Choroid plexus epithelial cell (primary cell): Measurements from ENCODE around the gene TMEM218.

Experiments
- DNase-seq: peaks from one replicate; pipeline ENCODE4 v3.0.0-alpha.2; 2010; ENCODE audit warnings: low read depth
- H3K4me3 ChIP-seq: 2 replicates; pipeline ENCODE4 v1.5.1; 2011; ENCODE audit warnings: low read depth, mild to moderate bottlenecking, control low read depth, low read length, moderate library complexity
- CTCF ChIP-seq: conservative IDR thresholded peaks from 2 replicates; pipeline ENCODE4 v1.5.1; 2011; ENCODE audit warnings: low read depth, mild to moderate bottlenecking, control low read depth, inconsistent platforms, low read length, moderate library complexity

The TMEM218 gene

GRCh38 chr11:125072218-125072960, 39.0 kb downstream of the TMEM218 start:
- no peak overlapping the region for H3K4me3 ChIP-seq
- no peak for TF ChIP-seq CTCF
- DNase-seq = no peak

DNA sequence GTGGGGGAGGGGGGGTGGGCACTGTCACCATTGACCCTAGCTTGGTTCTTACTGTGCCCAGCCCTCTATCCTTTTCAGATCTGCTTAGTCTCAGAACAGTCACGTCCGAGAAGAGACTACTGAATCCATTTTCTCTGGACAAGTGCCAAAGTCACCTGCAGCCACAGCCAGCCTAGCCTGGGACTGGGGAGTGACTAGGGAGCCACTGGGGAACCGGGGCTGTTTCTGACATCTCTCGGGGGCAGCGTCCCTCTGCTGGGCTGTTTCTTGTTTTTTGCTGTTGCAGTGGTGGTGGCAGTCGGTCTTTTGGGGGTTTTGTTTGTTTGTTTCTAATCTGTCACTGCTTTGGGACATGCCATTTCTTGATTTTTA, 39.6 kb downstream of the TMEM218 start:
- DNase-seq = no peak
- H3K4me3 ChIP-seq = no peak overlapping the region
- TF ChIP-seq CTCF = no peak

DNA sequence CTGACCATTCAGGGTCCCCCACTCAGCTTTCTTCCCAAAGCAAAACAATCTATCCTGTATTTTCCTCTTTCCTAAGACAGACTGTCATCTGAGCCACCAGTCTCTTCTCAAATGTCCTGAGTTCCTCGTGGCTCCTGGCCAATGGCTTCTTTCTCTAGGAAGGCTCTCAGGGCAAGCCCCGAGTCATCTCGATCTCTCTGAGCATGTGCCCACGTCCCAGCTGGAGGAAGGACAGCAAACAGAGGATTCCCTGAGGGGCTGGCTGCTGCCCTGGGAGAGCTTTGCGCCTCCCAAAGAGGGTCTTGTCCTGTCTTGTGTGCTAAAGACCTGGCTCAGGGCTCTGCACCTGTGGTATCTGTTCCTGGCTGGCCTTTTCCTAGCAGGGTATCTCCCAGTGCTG, 40.0 kb downstream of the TMEM218 start:
- H3K4me3 ChIP-seq = no peak overlapping the region
- TF ChIP-seq CTCF = no peak
- DNase-seq = no peak

DNA sequence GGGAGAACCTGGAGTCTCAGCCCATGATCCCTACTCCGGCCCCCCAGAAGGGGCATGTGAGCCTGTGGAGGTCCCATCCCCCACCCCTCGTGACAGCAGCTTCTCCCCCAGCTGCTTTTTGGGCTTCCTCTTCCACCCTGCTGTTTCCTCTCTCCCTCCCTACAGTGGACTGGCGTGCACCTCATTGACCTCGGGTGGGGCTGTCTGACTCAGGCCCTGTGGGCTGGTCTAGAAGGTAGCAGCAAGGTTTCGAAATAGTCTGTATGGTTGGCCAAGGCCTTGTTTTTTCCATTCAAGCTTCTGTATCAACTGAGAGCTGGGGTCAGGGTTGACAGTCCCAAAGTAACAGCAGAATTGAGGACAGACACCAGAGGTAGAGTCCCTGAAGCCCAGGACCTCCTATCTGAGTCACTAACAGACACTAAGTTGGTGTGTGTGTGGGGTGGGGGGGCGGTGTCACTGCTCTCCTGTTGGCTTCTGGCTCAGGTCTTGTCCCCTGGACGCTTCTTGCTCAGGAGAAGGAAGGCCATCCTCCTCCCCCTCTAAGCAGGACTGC, 40.6 kb downstream of the TMEM218 start:
- TF ChIP-seq CTCF = no peak
- peak; percentile 80 for DNase-seq
- no peak overlapping the region for H3K4me3 ChIP-seq

DNA sequence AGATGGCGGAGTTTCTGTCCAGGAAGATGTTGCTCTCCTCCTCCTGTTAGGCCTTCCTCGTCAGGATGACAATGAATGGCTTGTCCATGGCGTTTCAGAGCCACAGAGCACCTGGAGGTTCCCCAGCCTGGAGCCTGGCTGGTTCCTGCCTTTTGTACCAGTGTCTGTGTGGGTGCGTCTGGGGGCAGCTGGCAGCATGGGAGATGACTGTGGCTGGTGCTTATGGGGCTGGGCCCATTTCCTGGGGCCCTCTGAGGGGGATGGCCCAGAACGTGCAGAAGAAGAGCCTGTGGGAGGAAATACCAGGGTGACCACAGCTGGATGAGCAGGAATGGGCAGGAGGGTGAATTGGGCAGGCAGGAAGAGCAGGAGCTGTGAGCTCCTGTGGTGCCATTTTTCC, 41.6 kb downstream of the TMEM218 start:
- no peak for DNase-seq
- TF ChIP-seq CTCF = no peak
- H3K4me3 ChIP-seq = no peak overlapping the region

DNA sequence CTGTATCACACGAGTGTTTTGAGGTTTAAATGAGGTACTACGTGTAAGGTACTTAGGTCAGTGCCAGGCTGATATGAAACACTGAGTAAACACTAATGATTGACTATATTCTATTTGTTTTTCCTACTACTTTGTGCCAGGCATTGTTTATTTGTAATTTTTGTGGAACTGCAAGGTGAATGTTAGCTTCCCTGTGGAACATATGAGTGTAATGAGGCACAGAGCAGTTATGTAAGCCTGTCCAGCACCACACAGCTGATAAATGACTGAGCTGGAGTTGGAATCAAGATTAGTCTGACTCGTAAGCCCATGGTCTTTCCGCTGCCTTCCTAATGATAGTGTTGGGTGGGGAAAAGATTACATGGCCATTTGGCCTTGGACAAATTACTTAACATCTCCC, 42.4 kb downstream of the TMEM218 start:
- DNase-seq = no peak
- no peak for TF ChIP-seq CTCF
- H3K4me3 ChIP-seq = no peak overlapping the region

DNA sequence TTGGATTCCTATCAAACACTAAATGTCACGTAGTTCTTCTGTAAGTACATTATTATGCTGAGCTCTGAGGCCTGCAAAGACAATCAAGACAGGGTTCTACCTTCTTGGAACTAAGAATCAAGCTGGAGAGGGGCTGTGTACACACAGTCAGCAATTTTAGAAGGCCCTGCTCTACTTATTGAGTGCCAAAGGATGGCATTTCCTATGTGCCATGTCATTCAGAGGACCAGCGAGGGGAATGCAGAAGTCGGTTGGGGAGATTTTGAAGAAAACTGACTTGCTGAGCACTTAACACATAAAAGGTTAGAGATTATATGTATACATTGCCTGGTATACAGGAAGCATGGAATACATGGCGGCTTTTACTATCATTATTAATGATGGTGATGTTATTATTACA, 43.1 kb downstream of the TMEM218 start:
- no peak for TF ChIP-seq CTCF
- DNase-seq = no peak
- no peak overlapping the region for H3K4me3 ChIP-seq
